PFSK-1 (cell line): ENCODE measurements around the gene CLIC4.

Source experiments
- FOXP2 ChIP-seq: optimal IDR thresholded peaks from 2 replicates; pipeline ENCODE3; 2011; ENCODE audit warnings: borderline replicate concordance, control low read depth, inconsistent platforms; ENCODE audit not compliant: insufficient read depth; ENCODE audit errors: extremely low read length, extremely low read depth
- POLR2AphosphoS5 ChIP-seq: IDR thresholded peaks from 2 replicates; pipeline ENCODE4 v1.6.1; 2012; ENCODE audit warnings: low read depth, mild to moderate bottlenecking, control low read depth, low read length, moderate library complexity
- REST ChIP-seq, 2 experiments: IDR thresholded peaks; 2 replicates each; pipeline versions ENCODE4 v1.6.1 to v1.8.0; 2011 to 2012; ENCODE audit warnings: low read depth in 2 of 2, low read length in 2 of 2, control low read depth in 1 of 2, inconsistent platforms in 1 of 2, mild to moderate bottlenecking in 1 of 2, moderate library complexity in 1 of 2; ENCODE audit not compliant: insufficient read depth in 1 of 2
- SIN3A ChIP-seq: IDR thresholded peaks from 2 replicates; pipeline ENCODE4 v1.6.1; 2012; ENCODE audit warnings: mild to moderate bottlenecking, low read length, moderate library complexity, borderline replicate concordance; ENCODE audit not compliant: insufficient read depth
- TAF1 ChIP-seq: IDR thresholded peaks from 2 replicates; pipeline ENCODE4 v1.6.1; 2012; ENCODE audit warnings: low read length, control low read depth, borderline replicate concordance; ENCODE audit not compliant: insufficient read depth

Gene CLIC4

GRCh38 chr1:24751833-24752232, 6.6 kb downstream of the CLIC4 start:
- TF ChIP-seq REST (IDR thresholded peaks at IDR 0.05; ENCODE audit: insufficient read depth in 1 of 2, low read depth in 2 of 2, low read length in 2 of 2) (no peak), TAF1 (no peak), SIN3A (no peak), POLR2AphosphoS5 (no peak), FOXP2 (no peak)

- TF ChIP-seq TAF1 = no peak
- TF ChIP-seq SIN3A = no peak
- no peak for TF ChIP-seq FOXP2
- TF ChIP-seq REST (IDR thresholded peaks at IDR 0.05; ENCODE audit: insufficient read depth in 1 of 2, low read depth in 2 of 2, low read length in 2 of 2) = no peak
- TF ChIP-seq POLR2AphosphoS5 = no peak
These were observed 7.1 kb downstream of the CLIC4 start for GRCh38 chr1:24752305-24752704.

GRCh38 chr1:24754229-24754628, 9.0 kb downstream of the CLIC4 start:
- no peak for TF ChIP-seq REST (IDR thresholded peaks at IDR 0.05; ENCODE audit: insufficient read depth in 1 of 2, low read depth in 2 of 2, low read length in 2 of 2)
- TF ChIP-seq FOXP2 = no peak
- no peak for TF ChIP-seq POLR2AphosphoS5
- TF ChIP-seq TAF1 = no peak
- no peak for TF ChIP-seq SIN3A

GRCh38 chr1:24756395-24756794, 11.1 kb downstream of the CLIC4 start:
- TF ChIP-seq TAF1 (no peak), REST (IDR thresholded peaks at IDR 0.05; ENCODE audit: insufficient read depth in 1 of 2, low read depth in 2 of 2, low read length in 2 of 2) (no peak), POLR2AphosphoS5 (no peak), FOXP2 (no peak), SIN3A (no peak)

- no peak for TF ChIP-seq FOXP2
- TF ChIP-seq SIN3A = no peak
- TF ChIP-seq POLR2AphosphoS5 = no peak
- no peak for TF ChIP-seq REST (IDR thresholded peaks at IDR 0.05; ENCODE audit: insufficient read depth in 1 of 2, low read depth in 2 of 2, low read length in 2 of 2)
- no peak for TF ChIP-seq TAF1
These were observed 14.2 kb downstream of the CLIC4 start for GRCh38 chr1:24759492-24759891.
